Measurements from ENCODE around the gene DOK4.

- TF ChIP-seq CTCF (IDR thresholded peaks at IDR 0.05; ENCODE audit: insufficient read depth, low read length) (no peak), REST (IDR thresholded peaks at IDR 0.05; ENCODE audit: insufficient replicate concordance, low read depth) (no peak), POLR2AphosphoS5 (IDR thresholded peaks at IDR 0.05; ENCODE audit: low read depth) (no peak)
Observed at GRCh38 chr16:57476546-57477410, 9.5 kb downstream of the DOK4 start.
